ENCODE data around the gene TYRO3.
"Not testable (repeated sequence)": the region's sequence is repeated elsewhere in the genome, so short reads cannot be mapped to it uniquely, and the experiment has no call there.

The TYRO3 gene

GRCh38 chr15:41584636-41585126, 25.7 kb downstream of the TYRO3 start:
- ATAC-seq (replicated peaks; ENCODE audit: extremely low read depth, poor library complexity, severe bottlenecking): no peak
- Mint-ChIP-seq H3K9me3 (no peaks in the 10 kb centered on the region), H3K4me1 (peaks cover 5% of the 10 kb centered on the region), H3K27me3 (peaks cover 59% of the 10 kb centered on the region), H3K27ac (ENCODE audit: low read depth) (no peak overlapping the region), H3K36me3 (ENCODE audit: insufficient read depth) (no peaks in the 10 kb centered on the region), H3K4me3 (peak overlapping the region; percentile 58)
- no peak for DNase-seq (ENCODE audit: low spot score in 2 of 2)

- ATAC-seq (replicated peaks; ENCODE audit: extremely low read depth, poor library complexity, severe bottlenecking) (peak; percentile 46), DNase-seq (ENCODE audit: low spot score in 2 of 2) (no peak)
- Mint-ChIP-seq H3K27me3 (peaks cover 59% of the 10 kb centered on the region), H3K4me3 (peak overlapping the region; percentile 59), H3K4me1 (peaks cover 5% of the 10 kb centered on the region), H3K9me3 (no peaks in the 10 kb centered on the region), H3K36me3 (ENCODE audit: insufficient read depth) (no peaks in the 10 kb centered on the region), H3K27ac (ENCODE audit: low read depth) (no peak overlapping the region)
Measured at GRCh38 chr15:41585127-41586047, 26.4 kb downstream of the TYRO3 start.

GRCh38 chr15:41586531-41587282, 27.7 kb downstream of the TYRO3 start:
- not testable (repeated sequence) for H3K4me1 Mint-ChIP-seq; H3K27ac Mint-ChIP-seq (ENCODE audit: low read depth); ATAC-seq (replicated peaks; ENCODE audit: extremely low read depth, poor library complexity, severe bottlenecking); DNase-seq (ENCODE audit: low spot score in 2 of 2); H3K36me3 Mint-ChIP-seq (ENCODE audit: insufficient read depth); H3K9me3 Mint-ChIP-seq; H3K4me3 Mint-ChIP-seq
- H3K27me3 Mint-ChIP-seq: peaks cover 60% of the 10 kb centered on the region

GRCh38 chr15:41589018-41589417, 30.0 kb downstream of the TYRO3 start:
- not testable (repeated sequence) for H3K4me3 Mint-ChIP-seq; H3K36me3 Mint-ChIP-seq (ENCODE audit: insufficient read depth); ATAC-seq (replicated peaks; ENCODE audit: extremely low read depth, poor library complexity, severe bottlenecking); H3K4me1 Mint-ChIP-seq; H3K9me3 Mint-ChIP-seq; H3K27ac Mint-ChIP-seq (ENCODE audit: low read depth); DNase-seq (ENCODE audit: low spot score in 2 of 2)
- H3K27me3 Mint-ChIP-seq: peaks cover 56% of the 10 kb centered on the region

- not testable (repeated sequence) for H3K4me3 Mint-ChIP-seq; DNase-seq (ENCODE audit: low spot score in 2 of 2); H3K4me1 Mint-ChIP-seq; H3K9me3 Mint-ChIP-seq; H3K27ac Mint-ChIP-seq (ENCODE audit: low read depth); H3K36me3 Mint-ChIP-seq (ENCODE audit: insufficient read depth); ATAC-seq (replicated peaks; ENCODE audit: extremely low read depth, poor library complexity, severe bottlenecking)
- H3K27me3 Mint-ChIP-seq: peaks cover 51% of the 10 kb centered on the region
Measured at GRCh38 chr15:41589571-41589970, 30.6 kb downstream of the TYRO3 start.

- ATAC-seq (replicated peaks; ENCODE audit: extremely low read depth, poor library complexity, severe bottlenecking); DNase-seq (ENCODE audit: low spot score in 2 of 2); H3K9me3 Mint-ChIP-seq; H3K4me1 Mint-ChIP-seq; H3K36me3 Mint-ChIP-seq (ENCODE audit: insufficient read depth); H3K27ac Mint-ChIP-seq (ENCODE audit: low read depth); H3K4me3 Mint-ChIP-seq: not testable (repeated sequence)
- peaks cover 35% of the 10 kb centered on the region for H3K27me3 Mint-ChIP-seq
Measured at GRCh38 chr15:41591217-41591616, 32.2 kb downstream of the TYRO3 start.

GRCh38 chr15:41592718-41593117, 33.7 kb downstream of the TYRO3 start:
- peaks cover 26% of the 10 kb centered on the region for H3K27me3 Mint-ChIP-seq
- DNase-seq (ENCODE audit: low spot score in 2 of 2); H3K4me3 Mint-ChIP-seq; ATAC-seq (replicated peaks; ENCODE audit: extremely low read depth, poor library complexity, severe bottlenecking); H3K9me3 Mint-ChIP-seq; H3K4me1 Mint-ChIP-seq; H3K36me3 Mint-ChIP-seq (ENCODE audit: insufficient read depth); H3K27ac Mint-ChIP-seq (ENCODE audit: low read depth): not testable (repeated sequence)

GRCh38 chr15:41594801-41595746, 36.1 kb downstream of the TYRO3 start:
- ATAC-seq (replicated peaks; ENCODE audit: extremely low read depth, poor library complexity, severe bottlenecking) (no peak), DNase-seq (ENCODE audit: low spot score in 2 of 2) (no peak)
- H3K27ac Mint-ChIP-seq (ENCODE audit: low read depth): no peak overlapping the region
- peaks cover 2% of the 10 kb centered on the region for H3K36me3 Mint-ChIP-seq (ENCODE audit: insufficient read depth)
- H3K4me3 Mint-ChIP-seq: no peak overlapping the region
- H3K4me1 Mint-ChIP-seq: no peaks in the 10 kb centered on the region
- H3K27me3 Mint-ChIP-seq: peaks cover 36% of the 10 kb centered on the region
- H3K9me3 Mint-ChIP-seq: no peaks in the 10 kb centered on the region

GRCh38 chr15:41596972-41597371, 38.0 kb downstream of the TYRO3 start:
- no peak overlapping the region for H3K27ac Mint-ChIP-seq (ENCODE audit: low read depth)
- no peak overlapping the region for H3K4me3 Mint-ChIP-seq
- no peaks in the 10 kb centered on the region for H3K4me1 Mint-ChIP-seq
- H3K36me3 Mint-ChIP-seq (ENCODE audit: insufficient read depth): peaks cover 2% of the 10 kb centered on the region
- ATAC-seq (replicated peaks; ENCODE audit: extremely low read depth, poor library complexity, severe bottlenecking) (no peak), DNase-seq (ENCODE audit: low spot score in 2 of 2) (no peak)
- H3K9me3 Mint-ChIP-seq: no peaks in the 10 kb centered on the region
- H3K27me3 Mint-ChIP-seq: peaks cover 21% of the 10 kb centered on the region

- Mint-ChIP-seq H3K36me3 (ENCODE audit: insufficient read depth) (peaks cover 2% of the 10 kb centered on the region), H3K27ac (ENCODE audit: low read depth) (no peak overlapping the region), H3K27me3 (peaks cover 24% of the 10 kb centered on the region), H3K9me3 (no peaks in the 10 kb centered on the region), H3K4me3 (no peak overlapping the region), H3K4me1 (no peaks in the 10 kb centered on the region)
- DNase-seq (ENCODE audit: low spot score in 2 of 2): no peak
- no peak for ATAC-seq (replicated peaks; ENCODE audit: extremely low read depth, poor library complexity, severe bottlenecking)
Measured at GRCh38 chr15:41597787-41598186, 38.8 kb downstream of the TYRO3 start.

- ATAC-seq (replicated peaks; ENCODE audit: extremely low read depth, poor library complexity, severe bottlenecking) (no peak), DNase-seq (ENCODE audit: low spot score in 2 of 2) (no peak)
- H3K36me3 Mint-ChIP-seq (ENCODE audit: insufficient read depth): no peaks in the 10 kb centered on the region
- no peaks in the 10 kb centered on the region for H3K9me3 Mint-ChIP-seq
- peaks cover 27% of the 10 kb centered on the region for H3K27me3 Mint-ChIP-seq
- H3K4me1 Mint-ChIP-seq: peaks cover 5% of the 10 kb centered on the region
- no peak overlapping the region for H3K27ac Mint-ChIP-seq (ENCODE audit: low read depth)
- no peak overlapping the region for H3K4me3 Mint-ChIP-seq
Measured at GRCh38 chr15:41599061-41599460, 40.0 kb downstream of the TYRO3 start.

GRCh38 chr15:41603411-41603935, 44.5 kb downstream of the TYRO3 start:
- H3K4me3 Mint-ChIP-seq: peak overlapping the region; percentile 7

More at GRCh38 chr15:41603411-41603935, 44.5 kb downstream of the TYRO3 start:
- ATAC-seq (replicated peaks; ENCODE audit: extremely low read depth, poor library complexity, severe bottlenecking): no peak
- Mint-ChIP-seq H3K27me3 (peaks cover 30% of the 10 kb centered on the region), H3K4me1 (peaks cover 6% of the 10 kb centered on the region), H3K36me3 (ENCODE audit: insufficient read depth) (no peaks in the 10 kb centered on the region), H3K9me3 (no peaks in the 10 kb centered on the region), H3K27ac (ENCODE audit: low read depth) (no peak overlapping the region)
- no peak for DNase-seq (ENCODE audit: low spot score in 2 of 2)
